ENCODE measurements around the gene SPAG16.

DNA sequence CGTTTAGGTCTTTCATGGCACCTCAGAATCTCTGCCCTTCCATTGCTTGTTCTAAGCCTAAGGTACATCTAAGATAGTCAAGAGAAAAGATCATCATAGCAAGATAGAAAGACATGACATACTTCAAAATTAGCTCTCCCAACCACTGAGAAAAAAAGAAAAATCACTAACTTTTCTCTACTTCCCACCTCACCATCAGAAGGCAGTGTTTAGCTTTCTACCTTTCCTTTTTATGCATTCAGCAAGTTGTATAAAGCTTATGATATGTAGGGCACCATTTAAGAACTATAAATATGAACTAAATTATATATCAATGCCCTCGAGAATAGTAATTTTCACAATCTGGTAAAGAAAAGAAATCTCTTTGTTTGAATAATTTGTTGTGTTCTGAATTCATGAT, 794.8 kb downstream of the SPAG16 start:
- no peak for TF ChIP-seq CTCF (IDR thresholded peaks at IDR 0.05)
- no peak for TF ChIP-seq POLR2A (IDR thresholded peaks at IDR 0.05)

Data from tibial nerve (tissue), 3 donors.